Upper lobe of left lung (tissue), 6 donors: ENCODE measurements around the gene ATG2B. TPM values are rescaled to one million over a fixed set of nuclear protein-coding genes. Genes with fewer than 3 reads are reported as not detected.

Experiments used
- ATAC-seq, 2 donors: fragments of 200-7000 bp; cut with Tn5 transposase; one replicate each; pipeline ENCODE4 v1.9.1; 2022; ENCODE audit warnings: mild to moderate bottlenecking in 2 of 2, moderate library complexity in 2 of 2; ENCODE audit not compliant: low FRiP score in 2 of 2
- DNase-seq, 2 donors: peaks; one replicate each; pipeline ENCODE4 v3.0.0-alpha.2; 2019 to 2020
- H3K27ac ChIP-seq, 4 donors: fragments of 200-600 bp; sonication (generic); one replicate each; pipeline ENCODE4 v1.5.1; 2016 to 2019
- H3K27me3 ChIP-seq, 4 donors: fragments of 200-600 bp; sonication (generic); one replicate each; pipeline ENCODE4 v1.5.1; 2017 to 2019
- H3K36me3 ChIP-seq, 4 donors: fragments of 200-600 bp; sonication (generic); one replicate each; pipeline ENCODE4 v1.5.1; 2016 to 2019
- H3K4me1 ChIP-seq, 4 donors: fragments of 200-600 bp; sonication (generic); one replicate each; pipeline ENCODE4 v1.5.1; 2018 to 2019
- H3K4me3 ChIP-seq, 4 donors: fragments of 200-600 bp; sonication (generic); one replicate each; pipeline ENCODE4 v1.5.1; 2017 to 2019; ENCODE audit warnings: mild to moderate bottlenecking in 2 of 4, moderate library complexity in 1 of 4
- H3K9me3 ChIP-seq, 4 donors: fragments of 200-600 bp; sonication (generic); one replicate each; pipeline ENCODE4 v1.5.1; 2018 to 2019
- CTCF ChIP-seq, 6 experiments: fragments of 450-650 bp in 4 of 6; fragments of 200-600 bp in 2 of 6; sonication (generic) in 2 of 6; IDR thresholded peaks; one replicate each; pipeline ENCODE4 v1.5.1; 2016 to 2019; ENCODE audit warnings: antibody characterized with exemption in 6 of 6
- EP300 ChIP-seq, 4 donors: sonication (generic); formaldehyde crosslinking; IDR thresholded peaks; one replicate each; pipeline ENCODE4 v1.5.1; 2017; ENCODE audit warnings: antibody characterized with exemption in 4 of 4, control low read depth in 2 of 4
- POLR2A ChIP-seq, 4 donors: fragments of 450-650 bp; IDR thresholded peaks; one replicate each; pipeline ENCODE4 v1.5.1; 2016 to 2017; ENCODE audit warnings: antibody characterized with exemption in 4 of 4, mild to moderate bottlenecking in 2 of 4
- POLR2AphosphoS5 ChIP-seq, 2 donors: sonication (generic); formaldehyde crosslinking; IDR thresholded peaks; one replicate each; pipeline ENCODE4 v1.5.1; 2017; ENCODE audit warnings: antibody characterized with exemption in 2 of 2
- WGBS, 2 donors: methylation state at CpG; one replicate each; pipeline ENCODE4 v1.1.5; 2017 to 2018; 5-methylcytosine and 5-hydroxymethylcytosine counted together
- total RNA-seq, 6 donors: library from RNA; depleted of rRNA in 4 of 6; stranded (reverse); fragments of >200 nt in 4 of 6; gene quantifications; one replicate each; pipeline versions ENCODE4 v1.1.0 to v1.2.1, GENCODE V29; 2016 to 2021
- donor health status: DM: no; HTN: no; CAD: no; lungs with moderate emphysema.
- donor health status: DM: no; HTN: yes; CAD: no; lungs with severe emphysema.

ATG2B gene
- total RNA-seq, 6 donors from 2014 or later: 18.1 to 79.6 (median 20.0) TPM

- WGBS, 2 donors: 89 to 97% methylated on average over 1 of the region's 1 CpG
- H3K9me3 ChIP-seq: no peaks in the 10 kb centered on the region
- H3K4me1 ChIP-seq: no peaks in the 10 kb centered on the region
- TF ChIP-seq CTCF (IDR thresholded peaks at IDR 0.05) (no peak), POLR2A (IDR thresholded peaks at IDR 0.05) (no peak)
- ATAC-seq (no peak), DNase-seq (no peak)
- H3K4me3 ChIP-seq: no peak overlapping the region
- no peaks in the 10 kb centered on the region for H3K27me3 ChIP-seq
- H3K36me3 ChIP-seq: peaks cover 33 to 70% (median 43%) of the 10 kb centered on the region in 4 donors
- H3K27ac ChIP-seq: no peak overlapping the region
Measured at GRCh38 chr14:96286251-96286650, 76.9 kb downstream of the ATG2B start.

- Histone ChIP-seq H3K27me3 (no peaks in the 10 kb centered on the region), H3K9me3 (no peaks in the 10 kb centered on the region), H3K36me3 (peaks cover 28 to 65% (median 38%) of the 10 kb centered on the region in 4 donors), H3K4me1 (no peaks in the 10 kb centered on the region), H3K4me3 (no peak overlapping the region), H3K27ac (no peak overlapping the region)
- 67 to 74% methylated on average over 17 of the region's 17 CpGs for WGBS, 2 donors
- TF ChIP-seq EP300 (IDR thresholded peaks at IDR 0.05) (no peak), POLR2AphosphoS5 (IDR thresholded peaks at IDR 0.05) (peak in 1 of 2 donors; percentile 13), POLR2A (IDR thresholded peaks at IDR 0.05) (no peak), CTCF (IDR thresholded peaks at IDR 0.05) (no peak)
- ATAC-seq: no peak
- DNase-seq: peak in 1 of 2 donors; percentile 35
Measured at GRCh38 chr14:96285667-96286066, 77.5 kb downstream of the ATG2B start.

- peaks cover 16 to 52% (median 25%) of the 10 kb centered on the region in 4 donors for H3K36me3 ChIP-seq
Measured at GRCh38 chr14:96284430-96284829, 78.7 kb downstream of the ATG2B start.

GRCh38 chr14:96284008-96284407 lies 79.1 kb downstream of the ATG2B start:
- no peak overlapping the region for H3K4me3 ChIP-seq
- no peaks in the 10 kb centered on the region for H3K9me3 ChIP-seq
- H3K27ac ChIP-seq: no peak overlapping the region
- no peak for ATAC-seq
- DNase-seq: no peak
- WGBS, 2 donors: 93 to 95% methylated on average over 9 of the region's 9 CpGs
- no peaks in the 10 kb centered on the region for H3K27me3 ChIP-seq
- TF ChIP-seq EP300 (IDR thresholded peaks at IDR 0.05) (no peak), POLR2AphosphoS5 (IDR thresholded peaks at IDR 0.05) (no peak), POLR2A (IDR thresholded peaks at IDR 0.05) (no peak), CTCF (IDR thresholded peaks at IDR 0.05) (no peak)
- peaks cover 12 to 48% (median 21%) of the 10 kb centered on the region in 4 donors for H3K36me3 ChIP-seq
- no peaks in the 10 kb centered on the region for H3K4me1 ChIP-seq

More at GRCh38 chr14:96284430-96284829, 78.7 kb downstream of the ATG2B start:
- DNase-seq (no peak), ATAC-seq (no peak)
- no peak for TF ChIP-seq EP300 (IDR thresholded peaks at IDR 0.05)
- TF ChIP-seq POLR2A (IDR thresholded peaks at IDR 0.05): no peak
- no peak for TF ChIP-seq POLR2AphosphoS5 (IDR thresholded peaks at IDR 0.05)
- TF ChIP-seq CTCF (IDR thresholded peaks at IDR 0.05): no peak
- H3K4me3 ChIP-seq: no peak overlapping the region
- H3K27ac ChIP-seq: no peak overlapping the region
- WGBS, 2 donors: 50 to 60% methylated on average over 1 of the region's 1 CpG
- H3K9me3 ChIP-seq: no peaks in the 10 kb centered on the region
- no peaks in the 10 kb centered on the region for H3K4me1 ChIP-seq
- no peaks in the 10 kb centered on the region for H3K27me3 ChIP-seq

GRCh38 chr14:96281486-96281885 lies 81.7 kb downstream of the ATG2B start:
- no peaks in the 10 kb centered on the region for H3K27me3 ChIP-seq
- no peak overlapping the region for H3K4me3 ChIP-seq
- 42 to 53% methylated on average over 4 of the region's 4 CpGs for WGBS, 2 donors
- H3K27ac ChIP-seq: no peak overlapping the region
- no peak for ATAC-seq
- peaks cover 4 to 29% (median 15%) of the 10 kb centered on the region in 4 donors for H3K36me3 ChIP-seq
- TF ChIP-seq POLR2AphosphoS5 (IDR thresholded peaks at IDR 0.05): no peak
- DNase-seq: no peak
- peaks cover 5 to 11% (median 8%) of the 10 kb centered on the region in 4 donors for H3K9me3 ChIP-seq
- H3K4me1 ChIP-seq: no peaks in the 10 kb centered on the region
